HepG2 (cell line): ENCODE data around the gene ESYT2. TPM values are rescaled to one million over a fixed set of nuclear protein-coding genes. Genes with fewer than 3 reads are reported as not detected.
A peak's percentile ranks its signal among the peaks of the same experiment; 100 is the strongest.

Source experiments
- DPF2 ChIP-seq: sonication (generic); formaldehyde crosslinking; IDR thresholded peaks from 2 replicates; pipeline ENCODE4 v1.4.0; 2020; ENCODE audit warnings: mild to moderate bottlenecking, low read depth, missing genetic modification reagents, borderline replicate concordance
- GATAD2A ChIP-seq: IDR thresholded peaks from 2 replicates; pipeline ENCODE4 v1.6.1; 2016
- GTF2F1 ChIP-seq: fragments of 150-350 bp; IDR thresholded peaks from 2 replicates; pipeline ENCODE4 v1.6.1; 2014; ENCODE audit warnings: low read length
- HMGA1 ChIP-seq: sonication (generic); formaldehyde crosslinking; conservative IDR thresholded peaks from 2 replicates; pipeline ENCODE4 v1.4.0; 2020; ENCODE audit warnings: missing genetic modification reagents
- MIER3 ChIP-seq: IDR thresholded peaks from 2 replicates; pipeline ENCODE4 v1.6.1; 2016; ENCODE audit warnings: missing compliant biosample characterization, borderline replicate concordance
- MXI1 ChIP-seq: IDR thresholded peaks from 3 replicates; pipeline ENCODE4 v1.6.1; 2012; ENCODE audit warnings: low read depth, low read length, inconsistent platforms, borderline replicate concordance
- POGZ ChIP-seq: sonication (generic); formaldehyde crosslinking; IDR thresholded peaks from 2 replicates; pipeline ENCODE4 v1.4.0; 2020; ENCODE audit warnings: mild to moderate bottlenecking, missing genetic modification reagents
- RARA ChIP-seq: IDR thresholded peaks from 2 replicates; pipeline ENCODE4 v1.6.1; 2016; ENCODE audit warnings: missing genetic modification reagents, missing compliant biosample characterization
- SATB2 ChIP-seq: sonication (generic); formaldehyde crosslinking; IDR thresholded peaks from 2 replicates; pipeline ENCODE4 v1.5.0; 2020; ENCODE audit warnings: missing genetic modification reagents
- ZBTB21 ChIP-seq: sonication (generic); formaldehyde crosslinking; IDR thresholded peaks from 2 replicates; pipeline ENCODE4 v1.4.0; 2020; ENCODE audit warnings: missing genetic modification reagents
- ZFP90 ChIP-seq: sonication (generic); formaldehyde crosslinking; IDR thresholded peaks from 2 replicates; pipeline ENCODE4 v1.8.0; 2022; ENCODE audit warnings: missing genetic modification reagents, mild to moderate bottlenecking, inconsistent platforms, borderline replicate concordance
- ZFY ChIP-seq: sonication (generic); formaldehyde crosslinking; IDR thresholded peaks from 2 replicates; pipeline ENCODE4 v1.4.0; 2020; ENCODE audit warnings: missing genetic modification reagents
- ZNF24 ChIP-seq: fragments of 450-650 bp; IDR thresholded peaks from 2 replicates; pipeline ENCODE4 v1.6.1; 2017; ENCODE audit warnings: antibody characterized with exemption, mild to moderate bottlenecking
- polyA plus RNA-seq, 8 experiments: library from polyadenylated mRNA; depleted of rRNA in 3 of 8; stranded (reverse) in 7 of 8; unstranded in 1 of 8; fragments of >200 nt; fragmentation: Illumina TruSeq in 4 of 8; extraction: Trizol in 4 of 8; gene quantifications; 2 replicates each; pipeline versions ENCODE4 v1.2.1 to v1.2.3, GENCODE V29; 2011 to 2016; ENCODE audit warnings: low read depth in 4 of 8, missing spikeins in 1 of 8, mixed read lengths in 1 of 8; ENCODE audit not compliant: insufficient read depth in 1 of 8
- total RNA-seq, 5 experiments: library from RNA; depleted of rRNA; stranded (reverse); fragments of >200 nt; fragmentation: Illumina TruSeq; extraction: Trizol; gene quantifications; 2 replicates each; pipeline ENCODE4 v1.2.3, GENCODE V29; 2016; ENCODE audit warnings: low read depth in 1 of 5
- TF ChIP-seq, protein P1 (sequence below): sonication (generic); formaldehyde crosslinking; conservative IDR thresholded peaks from 2 replicates; pipeline ENCODE4 v1.4.0; 2020; ENCODE audit warnings: missing genetic modification reagents
- TF ChIP-seq, protein P2 (sequence below): sonication (generic); formaldehyde crosslinking; IDR thresholded peaks from 2 replicates; pipeline ENCODE4 v1.4.0; 2020; ENCODE audit warnings: missing genetic modification reagents, borderline replicate concordance
- TF ChIP-seq, protein P3 (sequence below): sonication (generic); formaldehyde crosslinking; IDR thresholded peaks from 2 replicates; pipeline ENCODE4 v1.8.0; 2022; ENCODE audit warnings: mild to moderate bottlenecking, missing genetic modification reagents, borderline replicate concordance
- TF ChIP-seq, protein P4 (sequence below): sonication (generic); formaldehyde crosslinking; IDR thresholded peaks from 2 replicates; pipeline ENCODE4 v1.4.0; 2020; ENCODE audit warnings: mild to moderate bottlenecking, missing genetic modification reagents, borderline replicate concordance

The ESYT2 gene
- total and polyA plus RNA-seq, 2 of the 13 experiments (the other 11 are each of a cell fraction or from before 2014, with no cell fraction given), result 28.5 to 37.3 TPM

DNA sequence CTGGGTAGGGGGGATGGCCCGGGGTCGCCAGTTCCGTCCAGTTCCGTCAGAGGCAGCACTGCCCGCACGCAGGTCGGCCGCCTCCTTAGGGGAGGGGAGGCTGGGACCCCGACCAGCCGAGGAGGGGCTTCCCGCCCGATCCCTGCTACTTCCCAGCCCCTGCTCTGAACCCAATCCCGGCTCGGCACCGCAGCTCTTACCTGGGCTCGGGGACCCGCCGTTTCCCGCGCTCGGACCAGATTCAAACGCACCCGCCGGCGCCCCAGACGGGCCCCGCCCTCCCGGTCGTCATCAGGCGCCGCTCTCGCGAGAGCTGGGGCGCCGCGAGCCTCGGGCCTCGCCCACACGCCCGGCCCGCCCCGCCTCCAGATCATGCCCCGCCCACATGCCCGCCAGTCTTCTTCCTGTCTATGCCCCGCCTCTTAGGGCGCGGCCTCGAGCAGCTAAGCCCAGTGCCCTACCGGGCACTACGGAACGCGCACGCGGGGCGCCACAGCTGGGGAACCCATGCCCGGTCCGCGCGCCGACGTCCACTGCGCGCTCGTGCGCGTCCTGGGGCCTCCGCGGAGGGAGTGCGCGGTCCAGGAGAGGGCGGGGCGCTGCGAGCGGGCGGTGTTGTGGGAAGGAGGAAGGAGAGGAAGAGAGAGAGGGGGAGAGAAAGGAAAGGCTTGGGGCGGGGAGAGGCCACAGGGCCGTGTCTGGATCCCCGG is 124.6 kb downstream of the ESYT2 start, which contains the start of gene NCAPG2 (continued):
- TF ChIP-seq GTF2F1 (no peak), MXI1 (peak; percentile 91; the same call in 2 of the 3 replicates), ZBTB21 (CRISPR knock-in tag) (no peak), HMGA1 (CRISPR knock-in tag) (no peak), GATAD2A (peak; percentile 50; the same call in 1 of the 2 replicates), ZNF24 (no peak), ZFP90 (CRISPR knock-in tag) (no peak), RARA (CRISPR knock-in tag) (0 out of 2 replicates have a peak, but pooled peaks have one; percentile 18), ZFY (CRISPR knock-in tag) (peak; percentile 87), DPF2 (CRISPR knock-in tag) (no peak), POGZ (CRISPR knock-in tag) (peak; percentile 81), SATB2 (CRISPR knock-in tag) (no peak), MIER3 (0 out of 2 replicates have a peak, but pooled peaks have one; percentile 35)
- TF ChIP-seq, protein P1, sequence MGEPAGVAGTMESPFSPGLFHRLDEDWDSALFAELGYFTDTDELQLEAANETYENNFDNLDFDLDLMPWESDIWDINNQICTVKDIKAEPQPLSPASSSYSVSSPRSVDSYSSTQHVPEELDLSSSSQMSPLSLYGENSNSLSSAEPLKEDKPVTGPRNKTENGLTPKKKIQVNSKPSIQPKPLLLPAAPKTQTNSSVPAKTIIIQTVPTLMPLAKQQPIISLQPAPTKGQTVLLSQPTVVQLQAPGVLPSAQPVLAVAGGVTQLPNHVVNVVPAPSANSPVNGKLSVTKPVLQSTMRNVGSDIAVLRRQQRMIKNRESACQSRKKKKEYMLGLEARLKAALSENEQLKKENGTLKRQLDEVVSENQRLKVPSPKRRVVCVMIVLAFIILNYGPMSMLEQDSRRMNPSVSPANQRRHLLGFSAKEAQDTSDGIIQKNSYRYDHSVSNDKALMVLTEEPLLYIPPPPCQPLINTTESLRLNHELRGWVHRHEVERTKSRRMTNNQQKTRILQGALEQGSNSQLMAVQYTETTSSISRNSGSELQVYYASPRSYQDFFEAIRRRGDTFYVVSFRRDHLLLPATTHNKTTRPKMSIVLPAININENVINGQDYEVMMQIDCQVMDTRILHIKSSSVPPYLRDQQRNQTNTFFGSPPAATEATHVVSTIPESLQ (CRISPR knock-in tag), result no peak
- TF ChIP-seq, protein P2, sequence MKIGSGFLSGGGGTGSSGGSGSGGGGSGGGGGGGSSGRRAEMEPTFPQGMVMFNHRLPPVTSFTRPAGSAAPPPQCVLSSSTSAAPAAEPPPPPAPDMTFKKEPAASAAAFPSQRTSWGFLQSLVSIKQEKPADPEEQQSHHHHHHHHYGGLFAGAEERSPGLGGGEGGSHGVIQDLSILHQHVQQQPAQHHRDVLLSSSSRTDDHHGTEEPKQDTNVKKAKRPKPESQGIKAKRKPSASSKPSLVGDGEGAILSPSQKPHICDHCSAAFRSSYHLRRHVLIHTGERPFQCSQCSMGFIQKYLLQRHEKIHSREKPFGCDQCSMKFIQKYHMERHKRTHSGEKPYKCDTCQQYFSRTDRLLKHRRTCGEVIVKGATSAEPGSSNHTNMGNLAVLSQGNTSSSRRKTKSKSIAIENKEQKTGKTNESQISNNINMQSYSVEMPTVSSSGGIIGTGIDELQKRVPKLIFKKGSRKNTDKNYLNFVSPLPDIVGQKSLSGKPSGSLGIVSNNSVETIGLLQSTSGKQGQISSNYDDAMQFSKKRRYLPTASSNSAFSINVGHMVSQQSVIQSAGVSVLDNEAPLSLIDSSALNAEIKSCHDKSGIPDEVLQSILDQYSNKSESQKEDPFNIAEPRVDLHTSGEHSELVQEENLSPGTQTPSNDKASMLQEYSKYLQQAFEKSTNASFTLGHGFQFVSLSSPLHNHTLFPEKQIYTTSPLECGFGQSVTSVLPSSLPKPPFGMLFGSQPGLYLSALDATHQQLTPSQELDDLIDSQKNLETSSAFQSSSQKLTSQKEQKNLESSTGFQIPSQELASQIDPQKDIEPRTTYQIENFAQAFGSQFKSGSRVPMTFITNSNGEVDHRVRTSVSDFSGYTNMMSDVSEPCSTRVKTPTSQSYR (CRISPR knock-in tag), result no peak; the same call in 1 of the 2 replicates
- TF ChIP-seq, protein P3, sequence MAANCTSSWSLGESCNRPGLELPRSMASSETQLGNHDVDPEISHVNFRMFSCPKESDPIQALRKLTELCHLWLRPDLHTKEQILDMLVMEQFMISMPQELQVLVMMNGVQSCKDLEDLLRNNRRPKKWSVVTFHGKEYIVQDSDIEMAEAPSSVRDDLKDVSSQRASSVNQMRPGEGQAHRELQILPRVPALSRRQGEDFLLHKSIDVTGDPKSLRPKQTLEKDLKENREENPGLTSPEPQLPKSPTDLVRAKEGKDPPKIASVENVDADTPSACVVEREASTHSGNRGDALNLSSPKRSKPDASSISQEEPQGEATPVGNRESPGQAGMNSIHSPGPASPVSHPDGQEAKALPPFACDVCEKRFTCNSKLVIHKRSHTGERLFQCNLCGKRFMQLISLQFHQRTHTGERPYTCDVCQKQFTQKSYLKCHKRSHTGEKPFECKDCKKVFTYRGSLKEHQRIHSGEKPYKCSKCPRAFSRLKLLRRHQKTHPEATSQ, result peak; percentile 86; the same call in 1 of the 2 replicates
- TF ChIP-seq, protein P4, sequence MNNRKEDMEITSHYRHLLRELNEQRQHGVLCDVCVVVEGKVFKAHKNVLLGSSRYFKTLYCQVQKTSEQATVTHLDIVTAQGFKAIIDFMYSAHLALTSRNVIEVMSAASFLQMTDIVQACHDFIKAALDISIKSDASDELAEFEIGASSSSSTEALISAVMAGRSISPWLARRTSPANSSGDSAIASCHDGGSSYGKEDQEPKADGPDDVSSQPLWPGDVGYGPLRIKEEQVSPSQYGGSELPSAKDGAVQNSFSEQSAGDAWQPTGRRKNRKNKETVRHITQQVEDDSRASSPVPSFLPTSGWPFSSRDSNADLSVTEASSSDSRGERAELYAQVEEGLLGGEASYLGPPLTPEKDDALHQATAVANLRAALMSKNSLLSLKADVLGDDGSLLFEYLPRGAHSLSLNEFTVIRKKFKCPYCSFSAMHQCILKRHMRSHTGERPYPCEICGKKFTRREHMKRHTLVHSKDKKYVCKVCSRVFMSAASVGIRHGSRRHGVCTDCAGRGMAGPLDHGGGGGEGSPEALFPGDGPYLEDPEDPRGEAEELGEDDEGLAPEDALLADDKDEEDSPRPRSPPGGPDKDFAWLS (CRISPR knock-in tag), result no peak
